Endothelial cell of umbilical vein (primary cell): Measurements from ENCODE around the gene CD81.

Experiments
- CTCF ChIP-seq, 2 donors: IDR thresholded peaks; 1 replicate in 1 of 2; 2 replicates in 1 of 2; pipeline ENCODE4 v1.5.1; 2011; ENCODE audit warnings: low read length in 2 of 2, mild to moderate bottlenecking in 2 of 2, moderate library complexity in 2 of 2, control low read depth in 1 of 2, inconsistent platforms in 1 of 2, low read depth in 1 of 2; ENCODE audit not compliant: insufficient read depth in 1 of 2; ENCODE audit errors: extremely low read depth in 1 of 2
- EZH2 ChIP-seq: IDR thresholded peaks from 2 replicates; pipeline ENCODE4 v1.6.1; 2012; ENCODE audit warnings: borderline replicate concordance, low read depth, mild to moderate bottlenecking, moderate library complexity, low read length, inconsistent platforms; ENCODE audit not compliant: severe bottlenecking
- POLR2A ChIP-seq: IDR thresholded peaks from 2 replicates; pipeline ENCODE4 v1.6.1; 2012; ENCODE audit warnings: low read depth, mild to moderate bottlenecking, control low read depth, low read length

- TF ChIP-seq CTCF (IDR thresholded peaks at IDR 0.05; ENCODE audit: extremely low read depth in 1 of 2, insufficient read depth in 1 of 2, low read depth in 1 of 2, low read length in 2 of 2) = no peak
- no peak for TF ChIP-seq EZH2
- TF ChIP-seq POLR2A = no peak
Observed at GRCh38 chr11:2422461-2423156, 45.5 kb downstream of the CD81 start.
